Measurements from ENCODE around the gene RPL13.
"Not testable (repeated sequence)": the region's sequence is repeated elsewhere in the genome, so short reads cannot be mapped to it uniquely, and the experiment has no call there.

The RPL13 gene

GRCh38 chr16:89562939-89563338 is 2.5 kb downstream of the RPL13 start:
- DNase-seq = peak in 12 of 51 donors; percentile 4 to 37 (median 23)

GRCh38 chr16:89563639-89564392 is 3.3 kb downstream of the RPL13 start:
- no peak for DNase-seq

GRCh38 chr16:89564476-89565255 is 4.2 kb downstream of the RPL13 start:
- DNase-seq = no peak

GRCh38 chr16:89565256-89565505 is 4.7 kb downstream of the RPL13 start:
- DNase-seq = no peak

- peak in 20 of 51 donors; percentile 8 to 52 (median 32) for DNase-seq
These were observed 5.3 kb downstream of the RPL13 start for GRCh38 chr16:89565506-89566372.

- no peak for DNase-seq
These were observed 7.4 kb downstream of the RPL13 start for GRCh38 chr16:89567656-89568594.

- no peak for DNase-seq
These were observed 9.2 kb downstream of the RPL13 start for GRCh38 chr16:89569506-89570341.

- DNase-seq = no peak
These were observed 10.0 kb downstream of the RPL13 start for GRCh38 chr16:89570342-89570923.

- not testable (repeated sequence) for DNase-seq
These were observed 10.6 kb downstream of the RPL13 start for GRCh38 chr16:89570983-89571598.

- no peak for DNase-seq
These were observed 11.2 kb downstream of the RPL13 start for GRCh38 chr16:89571636-89572035.

GRCh38 chr16:89572073-89572484 is 11.6 kb downstream of the RPL13 start:
- no peak for DNase-seq

GRCh38 chr16:89572485-89573205 is 12.2 kb downstream of the RPL13 start:
- DNase-seq = no peak

GRCh38 chr16:89573826-89574680 is 13.6 kb downstream of the RPL13 start:
- no peak for DNase-seq

- DNase-seq = peak in 1 of 51 donors; percentile 13
These were observed 14.3 kb downstream of the RPL13 start for GRCh38 chr16:89574681-89575246.

- DNase-seq = peak in 1 of 51 donors; percentile 18
These were observed 15.0 kb downstream of the RPL13 start, which contains the start of gene CPNE7 for GRCh38 chr16:89575247-89576152. TSS of gene CPNE7 (plus strand) at chr16:89575758. CDS start at chr16:89575898, 140 bp downstream.
